Measurements from ENCODE around the gene CMTM4. TPM values are rescaled to one million over a fixed set of nuclear protein-coding genes. Genes with fewer than 3 reads are reported as not detected.
A peak's percentile ranks its signal among the peaks of the same experiment; 100 is the strongest.

CMTM4 gene
- total and polyA plus RNA-seq, 2 experiments from 2014 or later = 14.1 to 77.0 TPM

DNA sequence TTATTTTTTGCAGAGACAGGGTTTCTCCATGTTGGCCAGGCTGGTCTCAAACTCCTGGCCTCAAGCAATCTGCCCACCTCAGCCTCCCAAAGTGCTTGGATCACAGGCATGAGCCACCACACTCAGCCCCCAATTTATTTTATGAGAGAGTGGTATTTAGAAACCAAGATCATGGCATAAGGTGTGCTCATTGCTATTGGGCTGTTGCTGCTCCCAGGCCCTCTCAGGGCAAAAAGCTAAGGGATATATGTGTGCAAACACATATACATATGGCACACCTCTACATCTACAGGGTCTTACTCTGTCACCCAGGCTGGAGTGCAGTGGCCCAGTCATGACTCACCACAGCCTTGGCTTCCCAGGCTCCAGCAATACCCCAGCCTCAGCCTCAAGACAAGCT, 15.0 kb upstream of the CMTM4 start (continued):
- TF ChIP-seq, protein P1, sequence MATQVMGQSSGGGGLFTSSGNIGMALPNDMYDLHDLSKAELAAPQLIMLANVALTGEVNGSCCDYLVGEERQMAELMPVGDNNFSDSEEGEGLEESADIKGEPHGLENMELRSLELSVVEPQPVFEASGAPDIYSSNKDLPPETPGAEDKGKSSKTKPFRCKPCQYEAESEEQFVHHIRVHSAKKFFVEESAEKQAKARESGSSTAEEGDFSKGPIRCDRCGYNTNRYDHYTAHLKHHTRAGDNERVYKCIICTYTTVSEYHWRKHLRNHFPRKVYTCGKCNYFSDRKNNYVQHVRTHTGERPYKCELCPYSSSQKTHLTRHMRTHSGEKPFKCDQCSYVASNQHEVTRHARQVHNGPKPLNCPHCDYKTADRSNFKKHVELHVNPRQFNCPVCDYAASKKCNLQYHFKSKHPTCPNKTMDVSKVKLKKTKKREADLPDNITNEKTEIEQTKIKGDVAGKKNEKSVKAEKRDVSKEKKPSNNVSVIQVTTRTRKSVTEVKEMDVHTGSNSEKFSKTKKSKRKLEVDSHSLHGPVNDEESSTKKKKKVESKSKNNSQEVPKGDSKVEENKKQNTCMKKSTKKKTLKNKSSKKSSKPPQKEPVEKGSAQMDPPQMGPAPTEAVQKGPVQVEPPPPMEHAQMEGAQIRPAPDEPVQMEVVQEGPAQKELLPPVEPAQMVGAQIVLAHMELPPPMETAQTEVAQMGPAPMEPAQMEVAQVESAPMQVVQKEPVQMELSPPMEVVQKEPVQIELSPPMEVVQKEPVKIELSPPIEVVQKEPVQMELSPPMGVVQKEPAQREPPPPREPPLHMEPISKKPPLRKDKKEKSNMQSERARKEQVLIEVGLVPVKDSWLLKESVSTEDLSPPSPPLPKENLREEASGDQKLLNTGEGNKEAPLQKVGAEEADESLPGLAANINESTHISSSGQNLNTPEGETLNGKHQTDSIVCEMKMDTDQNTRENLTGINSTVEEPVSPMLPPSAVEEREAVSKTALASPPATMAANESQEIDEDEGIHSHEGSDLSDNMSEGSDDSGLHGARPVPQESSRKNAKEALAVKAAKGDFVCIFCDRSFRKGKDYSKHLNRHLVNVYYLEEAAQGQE (IDR thresholded peaks at IDR 0.05; ENCODE audit: unreplicated experiment) = no peak

DNA sequence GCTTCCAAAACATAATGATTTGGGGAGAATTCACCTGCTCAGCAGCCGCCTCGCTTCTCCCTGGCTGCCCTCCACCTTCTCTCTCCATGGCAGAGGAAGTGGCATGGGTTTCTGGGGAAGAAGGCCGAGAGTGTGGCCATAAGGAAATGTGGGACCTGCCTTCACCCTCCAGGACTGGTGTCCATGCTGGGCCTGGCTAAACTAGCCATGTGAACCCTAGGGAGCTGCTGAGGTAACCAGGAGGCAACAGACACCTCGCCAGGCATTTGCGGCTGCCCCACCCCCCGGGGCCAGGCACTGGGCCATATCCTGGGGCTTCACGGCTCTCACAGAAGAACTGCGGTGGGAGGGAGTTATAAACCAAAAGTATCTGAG, 9.9 kb upstream of the CMTM4 start:
- H3K9me3 Mint-ChIP-seq = peaks cover 5% of the 10 kb centered on the region; the same call in 2 of the 3 replicates
- no peaks in the 10 kb centered on the region for H3K4me1 ChIP-seq (ENCODE audit: insufficient read depth)
- H3K36me3 ChIP-seq (ENCODE audit: insufficient read depth) = no peaks in the 10 kb centered on the region
- no peaks in the 10 kb centered on the region for H3K79me2 ChIP-seq (replicated peaks; ENCODE audit: insufficient read depth)
- no peaks in the 10 kb centered on the region for H3K27me3 ChIP-seq (ENCODE audit: insufficient read depth)
- peaks cover 7% of the 10 kb centered on the region for H3K27me3 Mint-ChIP-seq (ENCODE audit: insufficient read depth, low read depth, poor library complexity)
- DNase-seq (ENCODE audit: low spot score) = no peak
- no peak overlapping the region for H3K4me3 Mint-ChIP-seq
- no peak overlapping the region for H3K4me2 ChIP-seq
- TF ChIP-seq, protein P2, sequence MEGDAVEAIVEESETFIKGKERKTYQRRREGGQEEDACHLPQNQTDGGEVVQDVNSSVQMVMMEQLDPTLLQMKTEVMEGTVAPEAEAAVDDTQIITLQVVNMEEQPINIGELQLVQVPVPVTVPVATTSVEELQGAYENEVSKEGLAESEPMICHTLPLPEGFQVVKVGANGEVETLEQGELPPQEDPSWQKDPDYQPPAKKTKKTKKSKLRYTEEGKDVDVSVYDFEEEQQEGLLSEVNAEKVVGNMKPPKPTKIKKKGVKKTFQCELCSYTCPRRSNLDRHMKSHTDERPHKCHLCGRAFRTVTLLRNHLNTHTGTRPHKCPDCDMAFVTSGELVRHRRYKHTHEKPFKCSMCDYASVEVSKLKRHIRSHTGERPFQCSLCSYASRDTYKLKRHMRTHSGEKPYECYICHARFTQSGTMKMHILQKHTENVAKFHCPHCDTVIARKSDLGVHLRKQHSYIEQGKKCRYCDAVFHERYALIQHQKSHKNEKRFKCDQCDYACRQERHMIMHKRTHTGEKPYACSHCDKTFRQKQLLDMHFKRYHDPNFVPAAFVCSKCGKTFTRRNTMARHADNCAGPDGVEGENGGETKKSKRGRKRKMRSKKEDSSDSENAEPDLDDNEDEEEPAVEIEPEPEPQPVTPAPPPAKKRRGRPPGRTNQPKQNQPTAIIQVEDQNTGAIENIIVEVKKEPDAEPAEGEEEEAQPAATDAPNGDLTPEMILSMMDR (conservative IDR thresholded peaks at IDR 0.05; ENCODE audit: low read depth in 2 of 2) = no peak
- TF ChIP-seq CREB1 (CRISPR knock-in tag; IDR thresholded peaks at IDR 0.05; ENCODE audit: low read depth) = no peak
- no peak for TF ChIP-seq STAT1 (IDR thresholded peaks at IDR 0.05; ENCODE audit: unreplicated experiment)
- TF ChIP-seq EZH2phosphoT487 (IDR thresholded peaks at IDR 0.05; ENCODE audit: unreplicated experiment) = no peak
- TF ChIP-seq POLR2AphosphoS5 (IDR thresholded peaks at IDR 0.05; ENCODE audit: low read depth) = no peak
- TF ChIP-seq ZNF114 (CRISPR knock-in tag; IDR thresholded peaks at IDR 0.05) = no peak
- H3K36me3 Mint-ChIP-seq (ENCODE audit: low read depth) = no peaks in the 10 kb centered on the region
- H3K4me3 ChIP-seq = no peak overlapping the region
- H3K27ac Mint-ChIP-seq = no peak overlapping the region
- no peaks in the 10 kb centered on the region for H3K9me2 ChIP-seq (ENCODE audit: insufficient read depth)
- ATAC-seq = peak; percentile 63
- H3K4me1 Mint-ChIP-seq = peaks cover 7% of the 10 kb centered on the region; the same call in 2 of the 3 replicates
- no peak overlapping the region for H3K27ac ChIP-seq (ENCODE audit: low read depth)
- no peaks in the 10 kb centered on the region for H3F3A ChIP-seq (replicated peaks; ENCODE audit: low read depth)
- peak overlapping the region; percentile 92 for H2AFZ ChIP-seq
- no peaks in the 10 kb centered on the region for H4K20me1 ChIP-seq (replicated peaks; ENCODE audit: insufficient read depth)

- H3F3A ChIP-seq (replicated peaks; ENCODE audit: low read depth) = no peaks in the 10 kb centered on the region
- H3K9me2 ChIP-seq (ENCODE audit: insufficient read depth) = no peaks in the 10 kb centered on the region
- no peak overlapping the region for H3K4me2 ChIP-seq
- peaks cover 3% of the 10 kb centered on the region; the same call in 1 of the 3 replicates for H3K9me3 Mint-ChIP-seq
- no peaks in the 10 kb centered on the region for H3K36me3 ChIP-seq (ENCODE audit: insufficient read depth)
- H2AFZ ChIP-seq = peak overlapping the region; percentile 92
- H3K36me3 Mint-ChIP-seq (ENCODE audit: low read depth) = no peaks in the 10 kb centered on the region
- H3K27me3 Mint-ChIP-seq (ENCODE audit: insufficient read depth, low read depth, poor library complexity) = peaks cover 7% of the 10 kb centered on the region
- H3K27me3 ChIP-seq (ENCODE audit: insufficient read depth) = no peaks in the 10 kb centered on the region
- DNase-seq (ENCODE audit: low spot score) = no peak
- H4K20me1 ChIP-seq (replicated peaks; ENCODE audit: insufficient read depth) = no peaks in the 10 kb centered on the region
- no peak overlapping the region for H3K4me3 Mint-ChIP-seq
- H3K27ac Mint-ChIP-seq = no peak overlapping the region
- no peak for ATAC-seq
- no peaks in the 10 kb centered on the region for H3K79me2 ChIP-seq (replicated peaks; ENCODE audit: insufficient read depth)
- H3K4me1 ChIP-seq (ENCODE audit: insufficient read depth) = no peaks in the 10 kb centered on the region
- no peak overlapping the region for H3K27ac ChIP-seq (ENCODE audit: low read depth)
- no peak overlapping the region for H3K4me3 ChIP-seq
- peaks cover 7% of the 10 kb centered on the region; the same call in 2 of the 3 replicates for H3K4me1 Mint-ChIP-seq
- TF ChIP-seq JUNB (IDR thresholded peaks at IDR 0.05; ENCODE audit: unreplicated experiment) = no peak
These were observed 9.4 kb upstream of the CMTM4 start for GRCh38 chr16:66705790-66706505.

All from GM23338 (cell line).